ENCODE data around the gene BHLHE23.

GRCh38 chr20:63021356-63022321, 14.9 kb upstream of the BHLHE23 start:
- TF ChIP-seq, protein P1, sequence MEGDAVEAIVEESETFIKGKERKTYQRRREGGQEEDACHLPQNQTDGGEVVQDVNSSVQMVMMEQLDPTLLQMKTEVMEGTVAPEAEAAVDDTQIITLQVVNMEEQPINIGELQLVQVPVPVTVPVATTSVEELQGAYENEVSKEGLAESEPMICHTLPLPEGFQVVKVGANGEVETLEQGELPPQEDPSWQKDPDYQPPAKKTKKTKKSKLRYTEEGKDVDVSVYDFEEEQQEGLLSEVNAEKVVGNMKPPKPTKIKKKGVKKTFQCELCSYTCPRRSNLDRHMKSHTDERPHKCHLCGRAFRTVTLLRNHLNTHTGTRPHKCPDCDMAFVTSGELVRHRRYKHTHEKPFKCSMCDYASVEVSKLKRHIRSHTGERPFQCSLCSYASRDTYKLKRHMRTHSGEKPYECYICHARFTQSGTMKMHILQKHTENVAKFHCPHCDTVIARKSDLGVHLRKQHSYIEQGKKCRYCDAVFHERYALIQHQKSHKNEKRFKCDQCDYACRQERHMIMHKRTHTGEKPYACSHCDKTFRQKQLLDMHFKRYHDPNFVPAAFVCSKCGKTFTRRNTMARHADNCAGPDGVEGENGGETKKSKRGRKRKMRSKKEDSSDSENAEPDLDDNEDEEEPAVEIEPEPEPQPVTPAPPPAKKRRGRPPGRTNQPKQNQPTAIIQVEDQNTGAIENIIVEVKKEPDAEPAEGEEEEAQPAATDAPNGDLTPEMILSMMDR (IDR thresholded peaks at IDR 0.05), result no peak
- no peak for TF ChIP-seq POLR2AphosphoS5 (IDR thresholded peaks at IDR 0.05)
